Panc1 (cell line): ENCODE measurements around the gene CFAP74.

Experiments
- POLR2AphosphoS5 ChIP-seq: IDR thresholded peaks from 2 replicates; pipeline ENCODE4 v1.6.1; 2012; ENCODE audit warnings: mild to moderate bottlenecking, low read depth, low read length, moderate library complexity
- TF ChIP-seq, protein P1 (sequence below), 2 experiments: IDR thresholded peaks; 2 replicates each; pipeline ENCODE4 v1.6.1; 2011 to 2012; ENCODE audit warnings: low read depth in 2 of 2, control low read depth in 1 of 2, low read length in 1 of 2, mild to moderate bottlenecking in 1 of 2, moderate library complexity in 1 of 2; ENCODE audit not compliant: insufficient read depth in 1 of 2
- TF ChIP-seq, protein P2 (sequence below): fragments of 450-650 bp; IDR thresholded peaks from 2 replicates; pipeline ENCODE4 v1.5.1; 2017; ENCODE audit warnings: mild to moderate bottlenecking

DNA sequence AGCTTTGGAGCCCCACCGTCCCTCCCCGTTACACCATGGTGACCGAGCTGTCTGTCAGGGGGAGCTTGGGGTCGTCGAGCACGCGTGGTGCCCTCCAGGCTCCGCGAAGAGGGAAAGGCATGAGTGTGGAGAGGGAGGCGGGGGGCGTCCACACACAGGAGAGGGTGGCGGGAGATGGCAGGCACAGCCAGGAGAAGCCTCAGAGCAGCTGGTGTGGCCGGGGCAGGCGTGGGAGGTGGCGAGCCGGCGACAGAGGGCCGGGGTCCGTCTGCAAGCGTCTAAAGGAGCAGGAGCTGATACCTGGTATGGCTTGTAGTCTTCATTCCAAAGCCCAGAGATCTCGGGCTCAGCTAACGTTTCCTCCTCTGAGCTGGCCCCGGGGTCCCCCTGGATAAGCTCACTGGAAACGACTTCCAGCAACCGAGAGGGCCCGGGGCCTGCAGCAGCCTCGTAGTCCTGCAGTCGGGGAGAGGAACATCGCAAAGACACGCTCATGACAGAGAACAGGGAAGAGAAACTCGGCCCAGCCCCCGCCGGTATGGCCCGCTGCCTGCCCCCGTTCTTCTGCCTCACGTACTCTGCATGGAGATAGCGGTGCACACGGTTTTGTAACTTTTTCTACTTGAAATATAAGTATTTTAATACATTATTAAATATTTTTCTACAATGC, 37.4 kb downstream of the CFAP74 start:
- TF ChIP-seq, protein P1, sequence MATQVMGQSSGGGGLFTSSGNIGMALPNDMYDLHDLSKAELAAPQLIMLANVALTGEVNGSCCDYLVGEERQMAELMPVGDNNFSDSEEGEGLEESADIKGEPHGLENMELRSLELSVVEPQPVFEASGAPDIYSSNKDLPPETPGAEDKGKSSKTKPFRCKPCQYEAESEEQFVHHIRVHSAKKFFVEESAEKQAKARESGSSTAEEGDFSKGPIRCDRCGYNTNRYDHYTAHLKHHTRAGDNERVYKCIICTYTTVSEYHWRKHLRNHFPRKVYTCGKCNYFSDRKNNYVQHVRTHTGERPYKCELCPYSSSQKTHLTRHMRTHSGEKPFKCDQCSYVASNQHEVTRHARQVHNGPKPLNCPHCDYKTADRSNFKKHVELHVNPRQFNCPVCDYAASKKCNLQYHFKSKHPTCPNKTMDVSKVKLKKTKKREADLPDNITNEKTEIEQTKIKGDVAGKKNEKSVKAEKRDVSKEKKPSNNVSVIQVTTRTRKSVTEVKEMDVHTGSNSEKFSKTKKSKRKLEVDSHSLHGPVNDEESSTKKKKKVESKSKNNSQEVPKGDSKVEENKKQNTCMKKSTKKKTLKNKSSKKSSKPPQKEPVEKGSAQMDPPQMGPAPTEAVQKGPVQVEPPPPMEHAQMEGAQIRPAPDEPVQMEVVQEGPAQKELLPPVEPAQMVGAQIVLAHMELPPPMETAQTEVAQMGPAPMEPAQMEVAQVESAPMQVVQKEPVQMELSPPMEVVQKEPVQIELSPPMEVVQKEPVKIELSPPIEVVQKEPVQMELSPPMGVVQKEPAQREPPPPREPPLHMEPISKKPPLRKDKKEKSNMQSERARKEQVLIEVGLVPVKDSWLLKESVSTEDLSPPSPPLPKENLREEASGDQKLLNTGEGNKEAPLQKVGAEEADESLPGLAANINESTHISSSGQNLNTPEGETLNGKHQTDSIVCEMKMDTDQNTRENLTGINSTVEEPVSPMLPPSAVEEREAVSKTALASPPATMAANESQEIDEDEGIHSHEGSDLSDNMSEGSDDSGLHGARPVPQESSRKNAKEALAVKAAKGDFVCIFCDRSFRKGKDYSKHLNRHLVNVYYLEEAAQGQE (IDR thresholded peaks at IDR 0.05; ENCODE audit: insufficient read depth in 1 of 2, low read depth in 2 of 2, low read length in 1 of 2): no peak
- TF ChIP-seq, protein P2, sequence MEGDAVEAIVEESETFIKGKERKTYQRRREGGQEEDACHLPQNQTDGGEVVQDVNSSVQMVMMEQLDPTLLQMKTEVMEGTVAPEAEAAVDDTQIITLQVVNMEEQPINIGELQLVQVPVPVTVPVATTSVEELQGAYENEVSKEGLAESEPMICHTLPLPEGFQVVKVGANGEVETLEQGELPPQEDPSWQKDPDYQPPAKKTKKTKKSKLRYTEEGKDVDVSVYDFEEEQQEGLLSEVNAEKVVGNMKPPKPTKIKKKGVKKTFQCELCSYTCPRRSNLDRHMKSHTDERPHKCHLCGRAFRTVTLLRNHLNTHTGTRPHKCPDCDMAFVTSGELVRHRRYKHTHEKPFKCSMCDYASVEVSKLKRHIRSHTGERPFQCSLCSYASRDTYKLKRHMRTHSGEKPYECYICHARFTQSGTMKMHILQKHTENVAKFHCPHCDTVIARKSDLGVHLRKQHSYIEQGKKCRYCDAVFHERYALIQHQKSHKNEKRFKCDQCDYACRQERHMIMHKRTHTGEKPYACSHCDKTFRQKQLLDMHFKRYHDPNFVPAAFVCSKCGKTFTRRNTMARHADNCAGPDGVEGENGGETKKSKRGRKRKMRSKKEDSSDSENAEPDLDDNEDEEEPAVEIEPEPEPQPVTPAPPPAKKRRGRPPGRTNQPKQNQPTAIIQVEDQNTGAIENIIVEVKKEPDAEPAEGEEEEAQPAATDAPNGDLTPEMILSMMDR: no peak
- no peak for TF ChIP-seq POLR2AphosphoS5
